Body of pancreas (tissue), 4 donors: ENCODE measurements around the gene ZNF668.

Source experiments
- POLR2A ChIP-seq, 3 donors: fragments of 450-650 bp; IDR thresholded peaks; one replicate each; pipeline ENCODE4 v1.6.1; 2016; ENCODE audit warnings: antibody characterized with exemption in 3 of 3, mild to moderate bottlenecking in 2 of 3
- TF ChIP-seq, protein P1 (sequence below), 7 experiments: fragments of 450-650 bp in 4 of 7; fragments of 200-600 bp in 3 of 7; sonication (generic) in 3 of 7; IDR thresholded peaks; one replicate each; pipeline ENCODE4 v1.5.1; 2016 to 2019; ENCODE audit warnings: antibody characterized with exemption in 7 of 7

DNA sequence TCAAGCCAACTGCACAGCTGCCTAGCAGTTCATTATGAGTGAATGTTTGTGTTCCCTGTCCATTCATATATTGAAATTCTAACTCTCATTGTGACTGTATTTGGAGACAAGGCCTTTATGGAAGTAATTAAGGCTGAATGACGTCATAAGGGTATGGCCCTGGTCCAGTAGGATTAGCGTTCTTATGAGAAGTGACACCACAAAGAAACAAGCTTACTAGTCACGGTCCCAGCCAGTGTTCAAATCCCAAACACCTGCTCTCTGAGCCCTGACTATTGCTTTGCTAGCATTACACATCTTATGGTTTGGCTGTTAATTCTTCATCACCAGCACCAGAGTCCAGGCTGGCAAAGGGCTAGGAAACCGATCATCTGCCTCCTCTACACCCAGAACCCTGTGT, 2.2 kb downstream of the ZNF668 start:
- TF ChIP-seq, protein P1, sequence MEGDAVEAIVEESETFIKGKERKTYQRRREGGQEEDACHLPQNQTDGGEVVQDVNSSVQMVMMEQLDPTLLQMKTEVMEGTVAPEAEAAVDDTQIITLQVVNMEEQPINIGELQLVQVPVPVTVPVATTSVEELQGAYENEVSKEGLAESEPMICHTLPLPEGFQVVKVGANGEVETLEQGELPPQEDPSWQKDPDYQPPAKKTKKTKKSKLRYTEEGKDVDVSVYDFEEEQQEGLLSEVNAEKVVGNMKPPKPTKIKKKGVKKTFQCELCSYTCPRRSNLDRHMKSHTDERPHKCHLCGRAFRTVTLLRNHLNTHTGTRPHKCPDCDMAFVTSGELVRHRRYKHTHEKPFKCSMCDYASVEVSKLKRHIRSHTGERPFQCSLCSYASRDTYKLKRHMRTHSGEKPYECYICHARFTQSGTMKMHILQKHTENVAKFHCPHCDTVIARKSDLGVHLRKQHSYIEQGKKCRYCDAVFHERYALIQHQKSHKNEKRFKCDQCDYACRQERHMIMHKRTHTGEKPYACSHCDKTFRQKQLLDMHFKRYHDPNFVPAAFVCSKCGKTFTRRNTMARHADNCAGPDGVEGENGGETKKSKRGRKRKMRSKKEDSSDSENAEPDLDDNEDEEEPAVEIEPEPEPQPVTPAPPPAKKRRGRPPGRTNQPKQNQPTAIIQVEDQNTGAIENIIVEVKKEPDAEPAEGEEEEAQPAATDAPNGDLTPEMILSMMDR (IDR thresholded peaks at IDR 0.05), result no peak
- TF ChIP-seq POLR2A (IDR thresholded peaks at IDR 0.05), result no peak
